HepG2 (cell line): Measurements from ENCODE around the gene CRLF1. TPM values are rescaled to one million over a fixed set of nuclear protein-coding genes. Genes with fewer than 3 reads are reported as not detected.

ENCODE experiments used
- DNMT3B ChIP-seq: conservative IDR thresholded peaks from 2 replicates; pipeline ENCODE4 v1.6.1; 2016; ENCODE audit warnings: missing biosample characterization, control low read depth
- GPN1 ChIP-seq: sonication (generic); formaldehyde crosslinking; IDR thresholded peaks from 2 replicates; pipeline ENCODE4 v1.5.1; 2020; ENCODE audit warnings: missing genetic modification reagents, borderline replicate concordance
- ONECUT2 ChIP-seq: sonication (generic); formaldehyde crosslinking; IDR thresholded peaks from 2 replicates; pipeline ENCODE4 v1.4.0; 2020; ENCODE audit warnings: missing genetic modification reagents
- RCOR2 ChIP-seq: IDR thresholded peaks from 2 replicates; pipeline ENCODE4 v1.6.1; 2016; ENCODE audit warnings: missing biosample characterization, missing genetic modification reagents
- SMAD1 ChIP-seq: sonication (generic); formaldehyde crosslinking; IDR thresholded peaks from 2 replicates; pipeline ENCODE4 v1.4.0; 2020; ENCODE audit warnings: missing genetic modification reagents, low read depth, mild to moderate bottlenecking, borderline replicate concordance
- SNAI1 ChIP-seq: sonication (generic); formaldehyde crosslinking; IDR thresholded peaks from 2 replicates; pipeline ENCODE4 v1.5.0; 2020; ENCODE audit warnings: mild to moderate bottlenecking, missing genetic modification reagents, borderline replicate concordance
- ZEB1 ChIP-seq: IDR thresholded peaks from 2 replicates; pipeline ENCODE4 v1.6.1; 2012; ENCODE audit warnings: mild to moderate bottlenecking, low read depth, inconsistent platforms; ENCODE audit not compliant: insufficient replicate concordance
- ZFP36L1 ChIP-seq: sonication (generic); formaldehyde crosslinking; IDR thresholded peaks from 2 replicates; pipeline ENCODE4 v1.8.0; 2022; ENCODE audit warnings: mild to moderate bottlenecking, missing genetic modification reagents, moderate library complexity
- ZNF138 ChIP-seq: sonication (generic); formaldehyde crosslinking; IDR thresholded peaks from 2 replicates; pipeline ENCODE4 v1.5.0; 2020; ENCODE audit warnings: mild to moderate bottlenecking, low read depth, missing genetic modification reagents
- ZNF225 ChIP-seq: sonication (generic); formaldehyde crosslinking; IDR thresholded peaks from 2 replicates; pipeline ENCODE4 v1.4.0; 2020; ENCODE audit warnings: mild to moderate bottlenecking, missing genetic modification reagents
- ZNF260 ChIP-seq: sonication (generic); formaldehyde crosslinking; IDR thresholded peaks from 2 replicates; pipeline ENCODE4 v1.4.0; 2020; ENCODE audit warnings: missing genetic modification reagents, low read depth, mild to moderate bottlenecking, borderline replicate concordance
- ZNF788 ChIP-seq: sonication (generic); formaldehyde crosslinking; IDR thresholded peaks from 2 replicates; pipeline ENCODE4 v1.5.0; 2020; ENCODE audit warnings: mild to moderate bottlenecking, missing genetic modification reagents, borderline replicate concordance
- polyA plus RNA-seq, 8 experiments: library from polyadenylated mRNA; depleted of rRNA in 3 of 8; stranded (reverse) in 7 of 8; unstranded in 1 of 8; fragments of >200 nt; fragmentation: Illumina TruSeq in 4 of 8; extraction: Trizol in 4 of 8; gene quantifications; 2 replicates each; pipeline versions ENCODE4 v1.2.1 to v1.2.3, GENCODE V29; 2011 to 2016; ENCODE audit warnings: low read depth in 4 of 8, missing spikeins in 1 of 8, mixed read lengths in 1 of 8; ENCODE audit not compliant: insufficient read depth in 1 of 8
- total RNA-seq, 5 experiments: library from RNA; depleted of rRNA; stranded (reverse); fragments of >200 nt; fragmentation: Illumina TruSeq; extraction: Trizol; gene quantifications; 2 replicates each; pipeline ENCODE4 v1.2.3, GENCODE V29; 2016; ENCODE audit warnings: low read depth in 1 of 5
- TF ChIP-seq, protein P1 (sequence below): sonication (generic); formaldehyde crosslinking; IDR thresholded peaks from 2 replicates; pipeline ENCODE4 v1.8.0; 2022; ENCODE audit warnings: low read depth, missing genetic modification reagents
- TF ChIP-seq, protein P2 (sequence below): IDR thresholded peaks from 2 replicates; pipeline ENCODE4 v1.6.1; 2016; ENCODE audit warnings: missing genetic modification reagents, missing compliant biosample characterization
- TF ChIP-seq, protein P3 (sequence below): sonication (generic); formaldehyde crosslinking; IDR thresholded peaks from 2 replicates; pipeline ENCODE4 v1.4.0; 2020; ENCODE audit warnings: low read depth, mild to moderate bottlenecking, missing genetic modification reagents
- TF ChIP-seq, protein P4 (sequence below): sonication (generic); formaldehyde crosslinking; IDR thresholded peaks from 2 replicates; pipeline ENCODE4 v1.5.1; 2020; ENCODE audit warnings: mild to moderate bottlenecking, missing genetic modification reagents, borderline replicate concordance
- TF ChIP-seq, protein P5 (sequence below): sonication (generic); formaldehyde crosslinking; IDR thresholded peaks from 2 replicates; pipeline ENCODE4 v1.5.0; 2020; ENCODE audit warnings: missing genetic modification reagents, mild to moderate bottlenecking, borderline replicate concordance
- TF ChIP-seq, protein P6 (sequence below): sonication (generic); formaldehyde crosslinking; IDR thresholded peaks from 2 replicates; pipeline ENCODE4 v1.4.0; 2020; ENCODE audit warnings: mild to moderate bottlenecking, missing genetic modification reagents
- TF ChIP-seq, protein P7 (sequence below): sonication (generic); formaldehyde crosslinking; IDR thresholded peaks from 2 replicates; pipeline ENCODE4 v1.4.0; 2020; ENCODE audit warnings: missing genetic modification reagents
- TF ChIP-seq, protein P8 (sequence below): sonication (generic); formaldehyde crosslinking; conservative IDR thresholded peaks from 2 replicates; pipeline ENCODE4 v1.8.1; 2023; ENCODE audit warnings: missing genetic modification reagents

CRLF1 gene
- total and polyA plus RNA-seq, 2 of the 13 experiments (the other 11 are each of a cell fraction or from before 2014, with no cell fraction given), result 217 to 296 TPM

DNA sequence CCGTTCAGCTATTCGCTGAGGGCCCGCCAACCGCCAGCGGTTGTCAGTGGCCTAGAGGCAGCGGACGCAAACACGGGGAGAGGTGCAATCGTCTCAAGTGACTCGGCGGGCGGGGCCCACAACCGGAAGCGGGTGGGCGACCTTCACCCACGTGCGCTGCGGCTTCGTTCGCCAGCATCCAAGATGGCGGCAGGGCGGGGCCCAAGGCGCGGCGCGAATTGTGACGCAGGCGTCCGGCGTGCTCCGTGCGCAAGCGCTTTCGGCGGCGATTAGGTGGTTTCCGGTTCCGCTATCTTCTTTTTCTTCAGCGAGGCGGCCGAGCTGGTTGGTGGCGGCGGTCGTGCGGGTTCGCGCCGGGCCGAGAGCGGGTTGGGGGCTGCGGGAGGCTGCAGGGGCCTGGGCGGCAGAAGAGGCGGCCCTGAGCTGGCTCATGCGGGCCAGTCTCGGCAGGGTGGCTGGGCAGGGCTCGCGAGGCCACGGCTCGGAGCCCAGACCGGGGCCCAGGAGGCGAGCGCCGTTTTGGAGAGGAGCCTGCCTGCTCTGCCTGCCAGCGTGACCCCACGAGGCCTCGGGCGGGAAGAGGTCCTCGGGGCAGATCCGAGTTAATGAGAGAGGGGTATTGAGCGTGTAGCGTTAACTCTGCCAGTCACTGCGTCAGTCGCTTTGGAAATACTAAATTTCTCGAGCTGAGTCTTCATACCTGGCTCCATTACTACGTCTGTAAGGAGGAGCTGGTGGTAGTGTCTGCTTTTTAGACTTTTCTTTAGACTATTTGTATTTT, 34.8 kb downstream of the CRLF1 start, which contains the start of gene UBA52 (continued):
- TF ChIP-seq, protein P1, sequence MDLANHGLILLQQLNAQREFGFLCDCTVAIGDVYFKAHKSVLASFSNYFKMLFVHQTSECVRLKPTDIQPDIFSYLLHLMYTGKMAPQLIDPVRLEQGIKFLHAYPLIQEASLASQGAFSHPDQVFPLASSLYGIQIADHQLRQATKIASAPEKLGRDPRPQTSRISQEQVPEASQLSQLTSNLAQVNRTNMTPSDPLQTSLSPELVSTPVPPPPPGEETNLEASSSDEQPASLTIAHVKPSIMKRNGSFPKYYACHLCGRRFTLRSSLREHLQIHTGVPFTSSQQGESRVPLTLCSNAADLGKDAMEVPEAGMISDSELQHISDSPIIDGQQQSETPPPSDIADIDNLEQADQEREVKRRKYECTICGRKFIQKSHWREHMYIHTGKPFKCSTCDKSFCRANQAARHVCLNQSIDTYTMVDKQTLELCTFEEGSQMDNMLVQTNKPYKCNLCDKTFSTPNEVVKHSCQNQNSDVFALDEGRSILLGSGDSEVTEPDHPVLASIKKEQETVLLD (CRISPR knock-in tag), result peak; percentile 89
- peak; percentile 50; the same call in 1 of the 2 replicates for TF ChIP-seq RCOR2 (CRISPR knock-in tag)
- TF ChIP-seq, protein P2, sequence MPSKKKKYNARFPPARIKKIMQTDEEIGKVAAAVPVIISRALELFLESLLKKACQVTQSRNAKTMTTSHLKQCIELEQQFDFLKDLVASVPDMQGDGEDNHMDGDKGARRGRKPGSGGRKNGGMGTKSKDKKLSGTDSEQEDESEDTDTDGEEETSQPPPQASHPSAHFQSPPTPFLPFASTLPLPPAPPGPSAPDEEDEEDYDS (CRISPR knock-in tag), result peak; percentile 82
- TF ChIP-seq GPN1 (CRISPR knock-in tag), result no peak
- TF ChIP-seq ZFP36L1 (CRISPR knock-in tag), result no peak; the same call in 1 of the 2 replicates
- TF ChIP-seq ZEB1, result no peak
- peak; percentile 78; the same call in 1 of the 2 replicates for TF ChIP-seq SMAD1 (CRISPR knock-in tag)
- TF ChIP-seq, protein P3, sequence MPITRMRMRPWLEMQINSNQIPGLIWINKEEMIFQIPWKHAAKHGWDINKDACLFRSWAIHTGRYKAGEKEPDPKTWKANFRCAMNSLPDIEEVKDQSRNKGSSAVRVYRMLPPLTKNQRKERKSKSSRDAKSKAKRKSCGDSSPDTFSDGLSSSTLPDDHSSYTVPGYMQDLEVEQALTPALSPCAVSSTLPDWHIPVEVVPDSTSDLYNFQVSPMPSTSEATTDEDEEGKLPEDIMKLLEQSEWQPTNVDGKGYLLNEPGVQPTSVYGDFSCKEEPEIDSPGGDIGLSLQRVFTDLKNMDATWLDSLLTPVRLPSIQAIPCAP, result no peak
- TF ChIP-seq ZNF260 (CRISPR knock-in tag), result no peak
- no peak for TF ChIP-seq ONECUT2 (CRISPR knock-in tag)
- TF ChIP-seq, protein P4, sequence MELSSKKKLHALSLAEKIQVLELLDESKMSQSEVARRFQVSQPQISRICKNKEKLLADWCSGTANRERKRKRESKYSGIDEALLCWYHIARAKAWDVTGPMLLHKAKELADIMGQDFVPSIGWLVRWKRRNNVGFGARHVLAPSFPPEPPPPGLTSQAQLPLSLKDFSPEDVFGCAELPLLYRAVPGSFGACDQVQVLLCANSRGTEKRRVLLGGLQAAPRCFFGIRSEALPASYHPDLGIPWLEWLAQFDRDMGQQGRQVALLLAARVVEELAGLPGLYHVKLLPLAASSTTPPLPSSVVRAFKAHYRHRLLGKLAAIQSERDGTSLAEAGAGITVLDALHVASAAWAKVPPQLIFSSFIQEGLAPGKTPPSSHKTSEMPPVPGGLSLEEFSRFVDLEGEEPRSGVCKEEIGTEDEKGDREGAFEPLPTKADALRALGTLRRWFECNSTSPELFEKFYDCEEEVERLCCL (CRISPR knock-in tag), result no peak
- TF ChIP-seq, protein P5, sequence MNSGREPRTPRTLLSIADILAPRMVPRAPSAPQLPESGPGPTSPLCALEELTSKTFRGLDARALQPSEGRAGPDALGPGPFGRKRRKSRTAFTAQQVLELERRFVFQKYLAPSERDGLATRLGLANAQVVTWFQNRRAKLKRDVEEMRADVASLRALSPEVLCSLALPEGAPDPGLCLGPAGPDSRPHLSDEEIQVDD (CRISPR knock-in tag), result no peak
- TF ChIP-seq ZNF138, result 0 out of 2 replicates have a peak, but pooled peaks have one; percentile 78
- TF ChIP-seq, protein P6, sequence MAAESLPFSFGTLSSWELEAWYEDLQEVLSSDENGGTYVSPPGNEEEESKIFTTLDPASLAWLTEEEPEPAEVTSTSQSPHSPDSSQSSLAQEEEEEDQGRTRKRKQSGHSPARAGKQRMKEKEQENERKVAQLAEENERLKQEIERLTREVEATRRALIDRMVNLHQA (CRISPR knock-in tag), result peak; percentile 44; the same call in 1 of the 2 replicates
- no peak for TF ChIP-seq ZNF225 (CRISPR knock-in tag)
- peak; percentile 97; the same call in 1 of the 2 replicates for TF ChIP-seq ZNF788 (CRISPR knock-in tag)
- peak; percentile 30; the same call in 1 of the 2 replicates for TF ChIP-seq SNAI1
- TF ChIP-seq, protein P7, sequence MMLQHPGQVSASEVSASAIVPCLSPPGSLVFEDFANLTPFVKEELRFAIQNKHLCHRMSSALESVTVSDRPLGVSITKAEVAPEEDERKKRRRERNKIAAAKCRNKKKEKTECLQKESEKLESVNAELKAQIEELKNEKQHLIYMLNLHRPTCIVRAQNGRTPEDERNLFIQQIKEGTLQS, result peak; percentile 9; the same call in 1 of the 2 replicates
- TF ChIP-seq DNMT3B (CRISPR knock-in tag), result peak; percentile 35
- TF ChIP-seq, protein P8, sequence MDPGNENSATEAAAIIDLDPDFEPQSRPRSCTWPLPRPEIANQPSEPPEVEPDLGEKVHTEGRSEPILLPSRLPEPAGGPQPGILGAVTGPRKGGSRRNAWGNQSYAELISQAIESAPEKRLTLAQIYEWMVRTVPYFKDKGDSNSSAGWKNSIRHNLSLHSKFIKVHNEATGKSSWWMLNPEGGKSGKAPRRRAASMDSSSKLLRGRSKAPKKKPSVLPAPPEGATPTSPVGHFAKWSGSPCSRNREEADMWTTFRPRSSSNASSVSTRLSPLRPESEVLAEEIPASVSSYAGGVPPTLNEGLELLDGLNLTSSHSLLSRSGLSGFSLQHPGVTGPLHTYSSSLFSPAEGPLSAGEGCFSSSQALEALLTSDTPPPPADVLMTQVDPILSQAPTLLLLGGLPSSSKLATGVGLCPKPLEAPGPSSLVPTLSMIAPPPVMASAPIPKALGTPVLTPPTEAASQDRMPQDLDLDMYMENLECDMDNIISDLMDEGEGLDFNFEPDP (CRISPR knock-in tag), result no peak
